ENCODE measurements around the gene FRAS1. TPM values are rescaled to one million over a fixed set of nuclear protein-coding genes. Genes with fewer than 3 reads are reported as not detected.

FRAS1 gene
- total RNA-seq, 2 donors from 2014 or later, result 2.0 to 7.1 TPM

- ATAC-seq (ENCODE audit: insufficient number of reproducible peaks, low FRiP score, low read depth), result no peak
- H3K27ac ChIP-seq, result no peak overlapping the region
- TF ChIP-seq, protein P1, sequence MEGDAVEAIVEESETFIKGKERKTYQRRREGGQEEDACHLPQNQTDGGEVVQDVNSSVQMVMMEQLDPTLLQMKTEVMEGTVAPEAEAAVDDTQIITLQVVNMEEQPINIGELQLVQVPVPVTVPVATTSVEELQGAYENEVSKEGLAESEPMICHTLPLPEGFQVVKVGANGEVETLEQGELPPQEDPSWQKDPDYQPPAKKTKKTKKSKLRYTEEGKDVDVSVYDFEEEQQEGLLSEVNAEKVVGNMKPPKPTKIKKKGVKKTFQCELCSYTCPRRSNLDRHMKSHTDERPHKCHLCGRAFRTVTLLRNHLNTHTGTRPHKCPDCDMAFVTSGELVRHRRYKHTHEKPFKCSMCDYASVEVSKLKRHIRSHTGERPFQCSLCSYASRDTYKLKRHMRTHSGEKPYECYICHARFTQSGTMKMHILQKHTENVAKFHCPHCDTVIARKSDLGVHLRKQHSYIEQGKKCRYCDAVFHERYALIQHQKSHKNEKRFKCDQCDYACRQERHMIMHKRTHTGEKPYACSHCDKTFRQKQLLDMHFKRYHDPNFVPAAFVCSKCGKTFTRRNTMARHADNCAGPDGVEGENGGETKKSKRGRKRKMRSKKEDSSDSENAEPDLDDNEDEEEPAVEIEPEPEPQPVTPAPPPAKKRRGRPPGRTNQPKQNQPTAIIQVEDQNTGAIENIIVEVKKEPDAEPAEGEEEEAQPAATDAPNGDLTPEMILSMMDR (IDR thresholded peaks at IDR 0.05), result no peak
These were observed 11.4 kb downstream of the FRAS1 start for GRCh38 chr4:78068481-78068880.

GRCh38 chr4:78069319-78069718 lies 12.2 kb downstream of the FRAS1 start:
- Histone ChIP-seq H3K4me1 (ENCODE audit: control insufficient read depth in 1 of 2, low read depth in 2 of 2) (no peaks in the 10 kb centered on the region), H3K36me3 (no peaks in the 10 kb centered on the region), H3K9me3 (no peaks in the 10 kb centered on the region), H3K4me3 (no peak overlapping the region), H3K27me3 (replicated peaks; ENCODE audit: insufficient read depth) (no peaks in the 10 kb centered on the region), H3K27ac (no peak overlapping the region)
- ATAC-seq (ENCODE audit: insufficient number of reproducible peaks, low FRiP score, low read depth) (no peak), DNase-seq (ENCODE audit: low spot score) (no peak)
- TF ChIP-seq, protein P1 (IDR thresholded peaks at IDR 0.05), result no peak

More at GRCh38 chr4:78068481-78068880, 11.4 kb downstream of the FRAS1 start:
- DNase-seq (ENCODE audit: low spot score), result no peak
- H3K36me3 ChIP-seq, result no peaks in the 10 kb centered on the region
- H3K9me3 ChIP-seq, result no peaks in the 10 kb centered on the region
- H3K27me3 ChIP-seq (replicated peaks; ENCODE audit: insufficient read depth), result no peaks in the 10 kb centered on the region
- H3K4me3 ChIP-seq, result no peak overlapping the region
- H3K4me1 ChIP-seq (ENCODE audit: control insufficient read depth in 1 of 2, low read depth in 2 of 2), result no peaks in the 10 kb centered on the region

GRCh38 chr4:78069859-78070258 lies 12.7 kb downstream of the FRAS1 start:
- H3K27ac ChIP-seq, result no peak overlapping the region
- no peaks in the 10 kb centered on the region for H3K4me1 ChIP-seq (ENCODE audit: control insufficient read depth in 1 of 2, low read depth in 2 of 2)
- DNase-seq (ENCODE audit: low spot score) (no peak), ATAC-seq (ENCODE audit: insufficient number of reproducible peaks, low FRiP score, low read depth) (no peak)
- H3K9me3 ChIP-seq, result no peaks in the 10 kb centered on the region
- TF ChIP-seq, protein P1 (IDR thresholded peaks at IDR 0.05), result no peak
- H3K36me3 ChIP-seq, result no peaks in the 10 kb centered on the region
- no peaks in the 10 kb centered on the region for H3K27me3 ChIP-seq (replicated peaks; ENCODE audit: insufficient read depth)
- H3K4me3 ChIP-seq, result no peak overlapping the region

DNA sequence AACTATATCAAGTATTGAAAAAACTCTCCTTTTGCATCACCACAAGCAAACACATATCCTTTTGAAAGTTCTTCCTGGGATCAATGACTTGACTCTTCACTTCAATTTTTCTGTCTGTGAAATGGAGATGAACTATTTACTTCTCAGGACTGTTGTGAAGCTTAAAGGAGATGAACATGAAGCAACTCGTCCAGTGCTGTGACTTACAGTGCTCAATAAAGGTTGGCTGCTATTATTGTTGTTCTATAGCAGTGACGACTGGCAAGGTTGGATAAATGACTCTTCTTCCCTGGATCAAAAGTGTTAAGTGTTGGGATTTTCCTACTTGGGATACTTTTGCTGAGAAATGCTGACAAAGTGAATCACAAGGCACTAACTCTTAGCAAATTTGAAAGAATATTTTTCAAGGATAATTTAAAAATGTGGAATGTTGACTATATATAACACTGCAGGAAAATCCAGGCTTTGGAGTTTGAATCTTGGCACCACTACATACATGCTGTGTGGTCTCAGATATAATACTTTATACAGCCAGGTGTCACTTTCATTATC lies 13.7 kb downstream of the FRAS1 start:
- no peaks in the 10 kb centered on the region for H3K4me1 ChIP-seq (ENCODE audit: control insufficient read depth in 1 of 2, low read depth in 2 of 2)
- no peaks in the 10 kb centered on the region for H3K27me3 ChIP-seq (replicated peaks; ENCODE audit: insufficient read depth)
- DNase-seq (ENCODE audit: low spot score) (no peak), ATAC-seq (ENCODE audit: insufficient number of reproducible peaks, low FRiP score, low read depth) (no peak)
- no peaks in the 10 kb centered on the region for H3K36me3 ChIP-seq
- TF ChIP-seq, protein P1 (IDR thresholded peaks at IDR 0.05), result no peak
- H3K4me3 ChIP-seq, result no peak overlapping the region
- no peaks in the 10 kb centered on the region for H3K9me3 ChIP-seq
- H3K27ac ChIP-seq, result no peak overlapping the region

GRCh38 chr4:78074759-78075158 lies 17.6 kb downstream of the FRAS1 start:
- Histone ChIP-seq H3K27ac (no peak overlapping the region), H3K9me3 (no peaks in the 10 kb centered on the region), H3K27me3 (replicated peaks; ENCODE audit: insufficient read depth) (no peaks in the 10 kb centered on the region), H3K4me3 (no peak overlapping the region), H3K4me1 (ENCODE audit: control insufficient read depth in 1 of 2, low read depth in 2 of 2) (no peaks in the 10 kb centered on the region), H3K36me3 (no peaks in the 10 kb centered on the region)
- ATAC-seq (ENCODE audit: insufficient number of reproducible peaks, low FRiP score, low read depth), result no peak
- TF ChIP-seq, protein P1 (IDR thresholded peaks at IDR 0.05), result no peak
- no peak for DNase-seq (ENCODE audit: low spot score)

Measured in thoracic aorta (tissue), 2 donors.